HepG2 (cell line): ENCODE data around the gene DAB1. TPM values are rescaled to one million over a fixed set of nuclear protein-coding genes. Genes with fewer than 3 reads are reported as not detected.

ENCODE experiments used
- CAMTA2 ChIP-seq: sonication (generic); formaldehyde crosslinking; IDR thresholded peaks from 2 replicates; pipeline ENCODE4 v1.4.0; 2020; ENCODE audit warnings: mild to moderate bottlenecking, missing genetic modification reagents, borderline replicate concordance
- CEBPG ChIP-seq: IDR thresholded peaks from 2 replicates; pipeline ENCODE4 v1.6.1; 2016
- CREBL2 ChIP-seq: sonication (generic); formaldehyde crosslinking; IDR thresholded peaks from 2 replicates; pipeline ENCODE4 v1.8.1; 2023; ENCODE audit warnings: missing genetic modification reagents, mild to moderate bottlenecking, borderline replicate concordance
- EEA1 ChIP-seq: sonication (generic); formaldehyde crosslinking; IDR thresholded peaks from 2 replicates; pipeline ENCODE4 v1.5.1; 2020; ENCODE audit warnings: mild to moderate bottlenecking, missing genetic modification reagents, borderline replicate concordance
- MYNN ChIP-seq: sonication (generic); formaldehyde crosslinking; IDR thresholded peaks from 2 replicates; pipeline ENCODE4 v1.4.0; 2020; ENCODE audit warnings: mild to moderate bottlenecking, low read depth, missing genetic modification reagents
- NRL ChIP-seq: sonication (generic); formaldehyde crosslinking; IDR thresholded peaks from 2 replicates; pipeline ENCODE4 v1.5.0; 2020; ENCODE audit warnings: missing genetic modification reagents, mild to moderate bottlenecking, moderate library complexity, borderline replicate concordance
- PAX8 ChIP-seq: sonication (generic); formaldehyde crosslinking; IDR thresholded peaks from 2 replicates; pipeline ENCODE4 v1.8.0; 2022; ENCODE audit warnings: mild to moderate bottlenecking, missing genetic modification reagents, borderline replicate concordance
- PBX3 ChIP-seq: sonication (generic); formaldehyde crosslinking; IDR thresholded peaks from 2 replicates; pipeline ENCODE4 v1.8.1; 2023; ENCODE audit warnings: missing genetic modification reagents, inconsistent platforms, borderline replicate concordance
- REL ChIP-seq: sonication (generic); formaldehyde crosslinking; conservative IDR thresholded peaks from 2 replicates; pipeline ENCODE4 v1.8.0; 2022; ENCODE audit warnings: mild to moderate bottlenecking, missing genetic modification reagents, moderate library complexity
- TAF15 ChIP-seq: fragments of 200-400 bp; formaldehyde crosslinking; IDR thresholded peaks from one replicate; pipeline ENCODE4 v1.6.1; 2018; ENCODE audit warnings: mild to moderate bottlenecking, low read depth, low read length; ENCODE audit not compliant: poor library complexity, severe bottlenecking
- ZKSCAN5 ChIP-seq: sonication (generic); formaldehyde crosslinking; IDR thresholded peaks from 2 replicates; pipeline ENCODE4 v1.5.1; 2020; ENCODE audit warnings: mild to moderate bottlenecking, missing genetic modification reagents
- ZNF180 ChIP-seq: sonication (generic); formaldehyde crosslinking; IDR thresholded peaks from 2 replicates; pipeline ENCODE4 v1.4.0; 2020; ENCODE audit warnings: low read depth, missing genetic modification reagents, borderline replicate concordance
- ZNF276 ChIP-seq: sonication (generic); formaldehyde crosslinking; IDR thresholded peaks from 2 replicates; pipeline ENCODE4 v1.4.0; 2020; ENCODE audit warnings: mild to moderate bottlenecking, low read depth, missing genetic modification reagents
- ZNF460 ChIP-seq: sonication (generic); formaldehyde crosslinking; IDR thresholded peaks from 2 replicates; pipeline ENCODE4 v1.5.1; 2020; ENCODE audit warnings: missing genetic modification reagents, mild to moderate bottlenecking, borderline replicate concordance
- polyA plus RNA-seq, 8 experiments: library from polyadenylated mRNA; depleted of rRNA in 3 of 8; stranded (reverse) in 7 of 8; unstranded in 1 of 8; fragments of >200 nt; fragmentation: Illumina TruSeq in 4 of 8; extraction: Trizol in 4 of 8; gene quantifications; 2 replicates each; pipeline versions ENCODE4 v1.2.1 to v1.2.3, GENCODE V29; 2011 to 2016; ENCODE audit warnings: low read depth in 4 of 8, missing spikeins in 1 of 8, mixed read lengths in 1 of 8; ENCODE audit not compliant: insufficient read depth in 1 of 8
- total RNA-seq, 5 experiments: library from RNA; depleted of rRNA; stranded (reverse); fragments of >200 nt; fragmentation: Illumina TruSeq; extraction: Trizol; gene quantifications; 2 replicates each; pipeline ENCODE4 v1.2.3, GENCODE V29; 2016; ENCODE audit warnings: low read depth in 1 of 5
- TF ChIP-seq, protein P1 (sequence below): sonication (generic); formaldehyde crosslinking; IDR thresholded peaks from 2 replicates; pipeline ENCODE4 v1.9.0; 2021; ENCODE audit warnings: mild to moderate bottlenecking, missing genetic modification reagents
- TF ChIP-seq, protein P2 (sequence below): IDR thresholded peaks from 2 replicates; pipeline ENCODE4 v1.6.1; 2012; ENCODE audit warnings: low read depth, low read length, improper control_type of control experiment

DAB1 gene
- total and polyA plus RNA-seq, 2 of the 13 experiments (the other 11 are each of a cell fraction or from before 2014, with no cell fraction given), result 0.04 to 0.13 TPM

DNA sequence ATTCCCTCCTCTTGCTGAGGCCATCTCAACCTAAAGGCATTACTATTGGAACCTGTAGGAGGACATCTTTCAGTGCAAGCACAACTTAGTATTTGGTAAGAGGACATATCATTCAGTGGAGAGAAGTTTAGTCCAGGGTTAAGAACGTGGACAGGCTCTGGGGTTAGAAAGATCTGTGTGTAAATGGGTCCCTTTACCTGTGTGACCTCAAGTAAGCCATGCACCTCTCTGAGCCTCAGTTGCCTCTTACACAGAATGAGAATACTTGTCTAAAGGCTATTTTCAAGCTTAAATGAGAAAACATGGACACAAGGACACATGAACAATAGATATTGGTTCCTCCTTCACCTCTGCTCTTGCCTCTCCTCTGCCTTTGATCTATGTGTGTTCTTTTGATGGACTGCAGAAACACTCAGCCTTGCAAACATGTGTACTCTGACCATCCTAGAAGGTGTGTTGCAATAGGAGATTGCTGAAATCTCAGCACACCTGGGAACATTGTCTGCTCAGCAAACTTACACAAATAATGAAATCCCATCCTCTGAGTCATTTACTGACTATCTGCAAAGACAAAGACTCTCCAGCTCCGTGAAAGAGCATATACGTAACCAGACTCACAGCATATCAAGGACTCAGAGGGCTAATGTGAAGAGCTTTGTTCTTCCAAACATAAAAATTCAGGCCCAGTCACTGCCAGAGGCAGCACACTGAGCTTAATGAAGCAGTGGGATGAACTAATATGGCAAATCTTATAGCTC, 143.8 kb downstream of the DAB1 start (continued):
- no peak for TF ChIP-seq PBX3 (CRISPR knock-in tag)
- TF ChIP-seq NRL (CRISPR knock-in tag), result no peak
- no peak for TF ChIP-seq EEA1 (CRISPR knock-in tag)
- TF ChIP-seq ZNF276 (CRISPR knock-in tag), result no peak
- TF ChIP-seq ZNF460 (CRISPR knock-in tag), result no peak; the same call in 1 of the 2 replicates
- no peak for TF ChIP-seq ZNF180 (CRISPR knock-in tag)
- TF ChIP-seq CREBL2 (CRISPR knock-in tag), result no peak
- peak; percentile 100 for TF ChIP-seq CEBPG (CRISPR knock-in tag)
- TF ChIP-seq, protein P1, sequence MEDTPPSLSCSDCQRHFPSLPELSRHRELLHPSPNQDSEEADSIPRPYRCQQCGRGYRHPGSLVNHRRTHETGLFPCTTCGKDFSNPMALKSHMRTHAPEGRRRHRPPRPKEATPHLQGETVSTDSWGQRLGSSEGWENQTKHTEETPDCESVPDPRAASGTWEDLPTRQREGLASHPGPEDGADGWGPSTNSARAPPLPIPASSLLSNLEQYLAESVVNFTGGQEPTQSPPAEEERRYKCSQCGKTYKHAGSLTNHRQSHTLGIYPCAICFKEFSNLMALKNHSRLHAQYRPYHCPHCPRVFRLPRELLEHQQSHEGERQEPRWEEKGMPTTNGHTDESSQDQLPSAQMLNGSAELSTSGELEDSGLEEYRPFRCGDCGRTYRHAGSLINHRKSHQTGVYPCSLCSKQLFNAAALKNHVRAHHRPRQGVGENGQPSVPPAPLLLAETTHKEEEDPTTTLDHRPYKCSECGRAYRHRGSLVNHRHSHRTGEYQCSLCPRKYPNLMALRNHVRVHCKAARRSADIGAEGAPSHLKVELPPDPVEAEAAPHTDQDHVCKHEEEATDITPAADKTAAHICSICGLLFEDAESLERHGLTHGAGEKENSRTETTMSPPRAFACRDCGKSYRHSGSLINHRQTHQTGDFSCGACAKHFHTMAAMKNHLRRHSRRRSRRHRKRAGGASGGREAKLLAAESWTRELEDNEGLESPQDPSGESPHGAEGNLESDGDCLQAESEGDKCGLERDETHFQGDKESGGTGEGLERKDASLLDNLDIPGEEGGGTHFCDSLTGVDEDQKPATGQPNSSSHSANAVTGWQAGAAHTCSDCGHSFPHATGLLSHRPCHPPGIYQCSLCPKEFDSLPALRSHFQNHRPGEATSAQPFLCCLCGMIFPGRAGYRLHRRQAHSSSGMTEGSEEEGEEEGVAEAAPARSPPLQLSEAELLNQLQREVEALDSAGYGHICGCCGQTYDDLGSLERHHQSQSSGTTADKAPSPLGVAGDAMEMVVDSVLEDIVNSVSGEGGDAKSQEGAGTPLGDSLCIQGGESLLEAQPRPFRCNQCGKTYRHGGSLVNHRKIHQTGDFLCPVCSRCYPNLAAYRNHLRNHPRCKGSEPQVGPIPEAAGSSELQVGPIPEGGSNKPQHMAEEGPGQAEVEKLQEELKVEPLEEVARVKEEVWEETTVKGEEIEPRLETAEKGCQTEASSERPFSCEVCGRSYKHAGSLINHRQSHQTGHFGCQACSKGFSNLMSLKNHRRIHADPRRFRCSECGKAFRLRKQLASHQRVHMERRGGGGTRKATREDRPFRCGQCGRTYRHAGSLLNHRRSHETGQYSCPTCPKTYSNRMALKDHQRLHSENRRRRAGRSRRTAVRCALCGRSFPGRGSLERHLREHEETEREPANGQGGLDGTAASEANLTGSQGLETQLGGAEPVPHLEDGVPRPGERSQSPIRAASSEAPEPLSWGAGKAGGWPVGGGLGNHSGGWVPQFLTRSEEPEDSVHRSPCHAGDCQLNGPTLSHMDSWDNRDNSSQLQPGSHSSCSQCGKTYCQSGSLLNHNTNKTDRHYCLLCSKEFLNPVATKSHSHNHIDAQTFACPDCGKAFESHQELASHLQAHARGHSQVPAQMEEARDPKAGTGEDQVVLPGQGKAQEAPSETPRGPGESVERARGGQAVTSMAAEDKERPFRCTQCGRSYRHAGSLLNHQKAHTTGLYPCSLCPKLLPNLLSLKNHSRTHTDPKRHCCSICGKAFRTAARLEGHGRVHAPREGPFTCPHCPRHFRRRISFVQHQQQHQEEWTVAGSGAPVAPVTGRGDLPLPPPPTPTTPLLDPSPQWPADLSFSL (CRISPR knock-in tag), result peak; percentile 88
- TF ChIP-seq MYNN (CRISPR knock-in tag), result no peak
- no peak for TF ChIP-seq ZKSCAN5 (CRISPR knock-in tag)
- TF ChIP-seq, protein P2, sequence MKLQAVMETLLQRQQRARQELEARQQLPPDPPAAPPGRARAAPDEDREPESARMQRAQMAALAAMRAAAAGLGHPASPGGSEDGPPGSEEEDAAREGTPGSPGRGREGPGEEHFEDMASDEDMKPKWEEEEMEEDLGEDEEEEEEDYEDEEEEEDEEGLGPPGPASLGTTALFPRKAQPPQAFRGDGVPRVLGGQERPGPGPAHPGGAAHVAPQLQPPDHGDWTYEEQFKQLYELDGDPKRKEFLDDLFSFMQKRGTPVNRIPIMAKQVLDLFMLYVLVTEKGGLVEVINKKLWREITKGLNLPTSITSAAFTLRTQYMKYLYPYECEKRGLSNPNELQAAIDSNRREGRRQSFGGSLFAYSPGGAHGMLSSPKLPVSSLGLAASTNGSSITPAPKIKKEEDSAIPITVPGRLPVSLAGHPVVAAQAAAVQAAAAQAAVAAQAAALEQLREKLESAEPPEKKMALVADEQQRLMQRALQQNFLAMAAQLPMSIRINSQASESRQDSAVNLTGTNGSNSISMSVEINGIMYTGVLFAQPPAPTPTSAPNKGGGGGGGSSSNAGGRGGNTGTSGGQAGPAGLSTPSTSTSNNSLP, result peak; percentile 93
- TF ChIP-seq PAX8, result no peak
- TF ChIP-seq TAF15, result no peak
- no peak; the same call in 1 of the 2 replicates for TF ChIP-seq REL
- no peak for TF ChIP-seq CAMTA2 (CRISPR knock-in tag)
